GM23338 (cell line): ENCODE results near the gene RILP. TPM values are rescaled to one million over a fixed set of nuclear protein-coding genes. Genes with fewer than 3 reads are reported as not detected.
A peak's percentile ranks its signal among the peaks of the same experiment; 100 is the strongest.

Experiments used
- ATAC-seq: fragments of 200-7000 bp; cut with Tn5 transposase; 3 replicates; pipeline ENCODE4 v1.9.1; 2020
- DNase-seq: peaks from one replicate; pipeline ENCODE4 v3.0.0-alpha.2; 2015; ENCODE audit warnings: low spot score
- H2AFZ ChIP-seq: fragments of 200-600 bp; sonication (generic); 2 replicates; pipeline ENCODE4 v1.8.0; 2016; ENCODE audit warnings: antibody characterized with exemption, mild to moderate bottlenecking, moderate library complexity
- H3F3A ChIP-seq: fragments of 200-600 bp; sonication (generic); replicated peaks from 2 replicates; pipeline ENCODE4 v1.8.0; 2017; ENCODE audit warnings: antibody characterized with exemption, mixed run types, low read depth
- H3K27ac ChIP-seq: fragments of 200-600 bp; sonication (generic); 2 replicates; pipeline ENCODE4 v1.6.1; 2016; ENCODE audit warnings: low read depth
- H3K27me3 ChIP-seq: fragments of 200-600 bp; sonication (generic); 2 replicates; pipeline ENCODE4 v1.8.0; 2016; ENCODE audit warnings: mild to moderate bottlenecking, mixed run types, moderate library complexity; ENCODE audit not compliant: insufficient read depth
- H3K36me3 ChIP-seq: fragments of 200-600 bp; sonication (generic); 2 replicates; pipeline ENCODE4 v1.8.0; 2016; ENCODE audit warnings: mild to moderate bottlenecking; ENCODE audit not compliant: insufficient read depth
- H3K4me1 ChIP-seq: fragments of 200-600 bp; sonication (generic); 2 replicates; pipeline ENCODE4 v1.8.0; 2016; ENCODE audit warnings: mild to moderate bottlenecking, moderate library complexity; ENCODE audit not compliant: insufficient read depth
- H3K4me2 ChIP-seq: fragments of 200-600 bp; sonication (generic); 2 replicates; pipeline ENCODE4 v1.7.1; 2017; ENCODE audit warnings: mixed run types
- H3K4me3 ChIP-seq: fragments of 200-600 bp; sonication (generic); 2 replicates; pipeline ENCODE4 v1.6.1; 2016; ENCODE audit warnings: mixed run types
- H3K79me2 ChIP-seq: fragments of 200-600 bp; sonication (generic); replicated peaks from 2 replicates; pipeline ENCODE4 v1.8.0; 2017; ENCODE audit warnings: mild to moderate bottlenecking; ENCODE audit not compliant: insufficient read depth
- H3K9me2 ChIP-seq: fragments of 200-600 bp; sonication (generic); 2 replicates; pipeline ENCODE4 v1.8.0; 2017; ENCODE audit not compliant: insufficient read depth
- H4K20me1 ChIP-seq: fragments of 200-600 bp; sonication (generic); replicated peaks from 2 replicates; pipeline ENCODE4 v1.8.0; 2017; ENCODE audit warnings: mild to moderate bottlenecking; ENCODE audit not compliant: insufficient read depth
- H3K27ac Mint-ChIP-seq: 2 replicates; pipeline ENCODE4 v1.8.0; 2020; ENCODE audit warnings: inconsistent platforms, mild to moderate bottlenecking, moderate library complexity, mixed read lengths
- H3K27me3 Mint-ChIP-seq: 3 replicates; pipeline ENCODE4 v1.8.0; 2022; ENCODE audit warnings: low read depth, mild to moderate bottlenecking, moderate library complexity, mixed read lengths, inconsistent platforms; ENCODE audit not compliant: insufficient read depth, poor library complexity
- H3K36me3 Mint-ChIP-seq: 3 replicates; pipeline ENCODE4 v1.8.0; 2021; ENCODE audit warnings: low read depth, mild to moderate bottlenecking, inconsistent platforms, moderate library complexity, mixed read lengths
- H3K4me1 Mint-ChIP-seq: 3 replicates; pipeline ENCODE4 v1.8.0; 2020; ENCODE audit warnings: mild to moderate bottlenecking, inconsistent platforms, mixed read lengths
- H3K4me3 Mint-ChIP-seq: 3 replicates; pipeline ENCODE4 v1.8.0; 2021; ENCODE audit warnings: moderate library complexity, mild to moderate bottlenecking, inconsistent platforms, mixed read lengths
- H3K9me3 Mint-ChIP-seq: 3 replicates; pipeline ENCODE4 v1.8.0; 2020; ENCODE audit warnings: moderate library complexity, mild to moderate bottlenecking, inconsistent platforms, mixed read lengths
- CREB1 ChIP-seq: fragments of 250-450 bp; sonication (Bioruptor Pico); IDR thresholded peaks from 2 replicates; pipeline ENCODE4 v1.5.0; 2020; ENCODE audit warnings: low read depth, mild to moderate bottlenecking, moderate library complexity
- EZH2 ChIP-seq: fragments of 200-600 bp; sonication (generic); IDR thresholded peaks from one replicate; pipeline ENCODE4 v1.8.0; 2017; ENCODE audit warnings: antibody characterized with exemption, mild to moderate bottlenecking, low read depth; ENCODE audit not compliant: unreplicated experiment
- EZH2phosphoT487 ChIP-seq: fragments of 200-600 bp; sonication (generic); IDR thresholded peaks from one replicate; pipeline ENCODE4 v1.8.1; 2018; ENCODE audit warnings: antibody characterized with exemption; ENCODE audit not compliant: unreplicated experiment
- JUNB ChIP-seq: IDR thresholded peaks from one replicate; pipeline ENCODE4 v1.6.1; 2016; ENCODE audit warnings: antibody characterized with exemption; ENCODE audit not compliant: unreplicated experiment
- NANOG ChIP-seq: IDR thresholded peaks from 2 replicates; pipeline ENCODE4 v1.6.1; 2016; ENCODE audit warnings: antibody characterized with exemption, borderline replicate concordance
- POLR2AphosphoS5 ChIP-seq: IDR thresholded peaks from 2 replicates; pipeline ENCODE4 v1.6.1; 2016; ENCODE audit warnings: antibody characterized with exemption, low read depth
- REST ChIP-seq: IDR thresholded peaks from one replicate; pipeline ENCODE4 v1.6.1; 2018; ENCODE audit warnings: antibody characterized with exemption; ENCODE audit not compliant: unreplicated experiment
- STAT1 ChIP-seq: IDR thresholded peaks from one replicate; pipeline ENCODE4 v1.6.1; 2016; ENCODE audit warnings: antibody characterized with exemption; ENCODE audit not compliant: unreplicated experiment
- ZNF114 ChIP-seq: fragments of 250-450 bp; sonication (Bioruptor Pico); IDR thresholded peaks from 2 replicates; pipeline ENCODE4 v1.5.0; 2020; ENCODE audit warnings: mild to moderate bottlenecking, moderate library complexity
- ZNF331 ChIP-seq: fragments of 250-450 bp; sonication (Bioruptor Pico); IDR thresholded peaks from 2 replicates; pipeline ENCODE4 v1.5.0; 2020; ENCODE audit warnings: low read depth, mild to moderate bottlenecking, moderate library complexity
- polyA plus RNA-seq: library from polyadenylated mRNA; unstranded; fragments of >200 nt; fragmentation: Nextera tagmentation; extraction: Ambion mirVana; gene quantifications from 2 replicates; pipeline ENCODE4 v1.2.1, GENCODE V29; 2016
- total RNA-seq: library from RNA; depleted of rRNA; stranded (reverse); fragments of >200 nt; shearing (Covaris generic); gene quantifications from 2 replicates; pipeline ENCODE4 v1.2.3, GENCODE V29; 2014
- TF ChIP-seq, protein P1 (sequence below): IDR thresholded peaks from 2 replicates; pipeline ENCODE4 v1.6.1; 2016; ENCODE audit warnings: antibody characterized with exemption
- TF ChIP-seq, protein P2 (sequence below), 2 experiments: fragments of 200-600 bp in 1 of 2; sonication (generic) in 1 of 2; conservative IDR thresholded peaks; 2 replicates each; pipeline versions ENCODE4 v1.5.1 to v1.6.1; 2016 to 2017; ENCODE audit warnings: antibody characterized with exemption in 2 of 2, low read depth in 2 of 2, mild to moderate bottlenecking in 2 of 2, moderate library complexity in 1 of 2
- TF ChIP-seq, protein P3 (sequence below): fragments of 250-450 bp; sonication (Bioruptor Pico); IDR thresholded peaks from 2 replicates; pipeline ENCODE4 v1.5.0; 2020; ENCODE audit warnings: mild to moderate bottlenecking, moderate library complexity

RILP gene
- total and polyA plus RNA-seq, 2 experiments from 2014 or later = 9.2 to 10.8 TPM

GRCh38 chr17:1648963-1649843, 463 bp downstream of the RILP start:
- Histone ChIP-seq H2AFZ (peak overlapping the region; percentile 98), H3K4me2 (peak overlapping the region; percentile 88), H4K20me1 (peaks cover 10% of the 10 kb centered on the region; the same call in 1 of the 2 replicates), H3K36me3 (peaks cover 32% of the 10 kb centered on the region), H3K27me3 (peaks cover 3% of the 10 kb centered on the region), H3K27ac (no peak overlapping the region), H3K79me2 (no peaks in the 10 kb centered on the region), H3K4me3 (peak overlapping the region; percentile 75), H3F3A (peaks cover 47% of the 10 kb centered on the region), H3K4me1 (peaks cover 22% of the 10 kb centered on the region), H3K9me2 (no peaks in the 10 kb centered on the region)
- Mint-ChIP-seq H3K36me3 (peaks cover 37% of the 10 kb centered on the region), H3K9me3 (no peaks in the 10 kb centered on the region; the same call in 2 of the 3 replicates), H3K27me3 (peaks cover 30% of the 10 kb centered on the region), H3K4me1 (peaks cover 30% of the 10 kb centered on the region), H3K4me3 (peak overlapping the region; percentile 73; the same call in 2 of the 3 replicates), H3K27ac (no peak overlapping the region)
- peak; percentile 66 for ATAC-seq
- no peak for TF ChIP-seq EZH2phosphoT487
- no peak for TF ChIP-seq REST
- no peak for TF ChIP-seq ZNF114 (CRISPR knock-in tag)
- TF ChIP-seq, protein P1, sequence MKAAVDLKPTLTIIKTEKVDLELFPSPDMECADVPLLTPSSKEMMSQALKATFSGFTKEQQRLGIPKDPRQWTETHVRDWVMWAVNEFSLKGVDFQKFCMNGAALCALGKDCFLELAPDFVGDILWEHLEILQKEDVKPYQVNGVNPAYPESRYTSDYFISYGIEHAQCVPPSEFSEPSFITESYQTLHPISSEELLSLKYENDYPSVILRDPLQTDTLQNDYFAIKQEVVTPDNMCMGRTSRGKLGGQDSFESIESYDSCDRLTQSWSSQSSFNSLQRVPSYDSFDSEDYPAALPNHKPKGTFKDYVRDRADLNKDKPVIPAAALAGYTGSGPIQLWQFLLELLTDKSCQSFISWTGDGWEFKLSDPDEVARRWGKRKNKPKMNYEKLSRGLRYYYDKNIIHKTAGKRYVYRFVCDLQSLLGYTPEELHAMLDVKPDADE = 0 out of 2 replicates have a peak, but pooled peaks have one; percentile 2
- TF ChIP-seq, protein P2, sequence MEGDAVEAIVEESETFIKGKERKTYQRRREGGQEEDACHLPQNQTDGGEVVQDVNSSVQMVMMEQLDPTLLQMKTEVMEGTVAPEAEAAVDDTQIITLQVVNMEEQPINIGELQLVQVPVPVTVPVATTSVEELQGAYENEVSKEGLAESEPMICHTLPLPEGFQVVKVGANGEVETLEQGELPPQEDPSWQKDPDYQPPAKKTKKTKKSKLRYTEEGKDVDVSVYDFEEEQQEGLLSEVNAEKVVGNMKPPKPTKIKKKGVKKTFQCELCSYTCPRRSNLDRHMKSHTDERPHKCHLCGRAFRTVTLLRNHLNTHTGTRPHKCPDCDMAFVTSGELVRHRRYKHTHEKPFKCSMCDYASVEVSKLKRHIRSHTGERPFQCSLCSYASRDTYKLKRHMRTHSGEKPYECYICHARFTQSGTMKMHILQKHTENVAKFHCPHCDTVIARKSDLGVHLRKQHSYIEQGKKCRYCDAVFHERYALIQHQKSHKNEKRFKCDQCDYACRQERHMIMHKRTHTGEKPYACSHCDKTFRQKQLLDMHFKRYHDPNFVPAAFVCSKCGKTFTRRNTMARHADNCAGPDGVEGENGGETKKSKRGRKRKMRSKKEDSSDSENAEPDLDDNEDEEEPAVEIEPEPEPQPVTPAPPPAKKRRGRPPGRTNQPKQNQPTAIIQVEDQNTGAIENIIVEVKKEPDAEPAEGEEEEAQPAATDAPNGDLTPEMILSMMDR (conservative IDR thresholded peaks at IDR 0.05; ENCODE audit: low read depth in 2 of 2) = peak in 1 of 2 experiments; percentile 89; a peak in 3 of 4 replicates
- no peak for TF ChIP-seq STAT1
- TF ChIP-seq CREB1 (CRISPR knock-in tag) = no peak
- TF ChIP-seq, protein P3, sequence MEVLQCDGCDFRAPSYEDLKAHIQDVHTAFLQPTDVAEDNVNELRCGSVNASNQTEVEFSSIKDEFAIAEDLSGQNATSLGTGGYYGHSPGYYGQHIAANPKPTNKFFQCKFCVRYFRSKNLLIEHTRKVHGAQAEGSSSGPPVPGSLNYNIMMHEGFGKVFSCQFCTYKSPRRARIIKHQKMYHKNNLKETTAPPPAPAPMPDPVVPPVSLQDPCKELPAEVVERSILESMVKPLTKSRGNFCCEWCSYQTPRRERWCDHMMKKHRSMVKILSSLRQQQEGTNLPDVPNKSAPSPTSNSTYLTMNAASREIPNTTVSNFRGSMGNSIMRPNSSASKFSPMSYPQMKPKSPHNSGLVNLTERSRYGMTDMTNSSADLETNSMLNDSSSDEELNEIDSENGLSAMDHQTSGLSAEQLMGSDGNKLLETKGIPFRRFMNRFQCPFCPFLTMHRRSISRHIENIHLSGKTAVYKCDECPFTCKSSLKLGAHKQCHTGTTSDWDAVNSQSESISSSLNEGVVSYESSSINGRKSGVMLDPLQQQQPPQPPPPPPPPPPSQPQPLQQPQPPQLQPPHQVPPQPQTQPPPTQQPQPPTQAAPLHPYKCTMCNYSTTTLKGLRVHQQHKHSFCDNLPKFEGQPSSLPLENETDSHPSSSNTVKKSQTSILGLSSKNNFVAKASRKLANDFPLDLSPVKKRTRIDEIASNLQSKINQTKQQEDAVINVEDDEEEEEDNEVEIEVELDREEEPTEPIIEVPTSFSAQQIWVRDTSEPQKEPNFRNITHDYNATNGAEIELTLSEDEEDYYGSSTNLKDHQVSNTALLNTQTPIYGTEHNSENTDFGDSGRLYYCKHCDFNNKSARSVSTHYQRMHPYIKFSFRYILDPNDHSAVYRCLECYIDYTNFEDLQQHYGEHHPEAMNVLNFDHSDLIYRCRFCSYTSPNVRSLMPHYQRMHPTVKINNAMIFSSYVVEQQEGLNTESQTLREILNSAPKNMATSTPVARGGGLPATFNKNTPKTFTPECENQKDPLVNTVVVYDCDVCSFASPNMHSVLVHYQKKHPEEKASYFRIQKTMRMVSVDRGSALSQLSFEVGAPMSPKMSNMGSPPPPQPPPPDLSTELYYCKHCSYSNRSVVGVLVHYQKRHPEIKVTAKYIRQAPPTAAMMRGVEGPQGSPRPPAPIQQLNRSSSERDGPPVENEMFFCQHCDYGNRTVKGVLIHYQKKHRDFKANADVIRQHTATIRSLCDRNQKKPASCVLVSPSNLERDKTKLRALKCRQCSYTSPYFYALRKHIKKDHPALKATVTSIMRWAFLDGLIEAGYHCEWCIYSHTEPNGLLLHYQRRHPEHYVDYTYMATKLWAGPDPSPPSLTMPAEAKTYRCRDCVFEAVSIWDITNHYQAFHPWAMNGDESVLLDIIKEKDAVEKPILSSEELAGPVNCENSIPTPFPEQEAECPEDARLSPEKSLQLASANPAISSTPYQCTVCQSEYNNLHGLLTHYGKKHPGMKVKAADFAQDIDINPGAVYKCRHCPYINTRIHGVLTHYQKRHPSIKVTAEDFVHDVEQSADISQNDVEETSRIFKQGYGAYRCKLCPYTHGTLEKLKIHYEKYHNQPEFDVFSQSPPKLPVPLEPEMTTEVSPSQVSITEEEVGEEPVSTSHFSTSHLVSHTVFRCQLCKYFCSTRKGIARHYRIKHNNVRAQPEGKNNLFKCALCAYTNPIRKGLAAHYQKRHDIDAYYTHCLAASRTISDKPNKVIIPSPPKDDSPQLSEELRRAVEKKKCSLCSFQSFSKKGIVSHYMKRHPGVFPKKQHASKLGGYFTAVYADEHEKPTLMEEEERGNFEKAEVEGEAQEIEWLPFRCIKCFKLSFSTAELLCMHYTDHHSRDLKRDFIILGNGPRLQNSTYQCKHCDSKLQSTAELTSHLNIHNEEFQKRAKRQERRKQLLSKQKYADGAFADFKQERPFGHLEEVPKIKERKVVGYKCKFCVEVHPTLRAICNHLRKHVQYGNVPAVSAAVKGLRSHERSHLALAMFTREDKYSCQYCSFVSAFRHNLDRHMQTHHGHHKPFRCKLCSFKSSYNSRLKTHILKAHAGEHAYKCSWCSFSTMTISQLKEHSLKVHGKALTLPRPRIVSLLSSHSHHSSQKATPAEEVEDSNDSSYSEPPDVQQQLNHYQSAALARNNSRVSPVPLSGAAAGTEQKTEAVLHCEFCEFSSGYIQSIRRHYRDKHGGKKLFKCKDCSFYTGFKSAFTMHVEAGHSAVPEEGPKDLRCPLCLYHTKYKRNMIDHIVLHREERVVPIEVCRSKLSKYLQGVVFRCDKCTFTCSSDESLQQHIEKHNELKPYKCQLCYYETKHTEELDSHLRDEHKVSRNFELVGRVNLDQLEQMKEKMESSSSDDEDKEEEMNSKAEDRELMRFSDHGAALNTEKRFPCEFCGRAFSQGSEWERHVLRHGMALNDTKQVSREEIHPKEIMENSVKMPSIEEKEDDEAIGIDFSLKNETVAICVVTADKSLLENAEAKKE = no peak
- TF ChIP-seq JUNB = no peak
- no peak for TF ChIP-seq EZH2
- peak; percentile 75 for TF ChIP-seq POLR2AphosphoS5
- no peak for TF ChIP-seq ZNF331 (CRISPR knock-in tag)
- TF ChIP-seq NANOG = no peak
- peak; percentile 92 for DNase-seq
